ENCODE measurements around the gene MS4A18.

Gene MS4A18

DNA sequence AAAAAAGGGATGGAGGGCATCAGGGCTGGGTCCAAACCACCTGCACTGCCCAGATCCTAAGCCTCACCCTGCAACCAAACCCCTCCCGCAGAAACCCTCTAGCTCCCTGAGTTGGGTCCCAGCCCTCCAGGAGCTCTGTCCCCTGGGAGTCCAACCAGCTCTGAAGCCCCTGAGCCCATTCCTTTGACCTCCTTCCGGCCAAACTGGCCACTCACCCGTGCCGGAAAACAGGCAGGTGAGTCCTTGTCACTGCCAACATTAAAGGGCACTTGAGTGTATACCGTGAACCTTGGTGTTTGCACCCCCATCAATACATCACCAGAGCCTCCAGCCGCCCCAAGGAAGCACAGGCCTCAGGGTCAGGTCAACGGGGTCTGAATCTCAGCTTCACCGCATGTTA, 43.7 kb downstream of the MS4A18 start:
- no peak for DNase-seq (ENCODE audit: extremely low spot score)
- no peak for TF ChIP-seq CTCF (IDR thresholded peaks at IDR 0.05; ENCODE audit: control extremely low read depth, extremely low read depth, low read depth, missing control alignments)
- ChIA-PET POLR2A (no interaction called here), CTCF (interaction anchor here (1.0 to 11.0 kb wide), 6 partner anchors 8 to 129 kb away, joined by 3 to 268 read pairs (median 4); partner anchors contain the start of gene MS4A15)

DNA sequence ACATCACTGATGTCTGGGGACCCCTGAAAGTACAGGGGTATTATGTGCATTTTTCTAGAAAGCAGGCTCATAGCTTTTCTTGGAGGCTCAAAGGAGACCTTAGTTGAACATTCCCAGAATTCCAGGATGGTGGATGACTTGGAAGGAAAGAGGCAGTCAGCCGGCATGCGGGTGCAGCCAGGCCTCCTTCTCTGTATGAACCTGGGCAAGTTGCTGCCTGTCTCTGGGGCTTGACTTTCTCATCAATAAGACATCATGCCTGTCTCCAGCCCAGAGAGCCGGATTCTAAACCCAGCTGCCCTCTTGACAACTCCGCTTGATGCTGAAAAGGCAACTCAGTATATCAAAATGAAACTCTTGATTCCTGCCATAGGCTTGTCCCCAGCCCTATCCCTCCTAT, 44.8 kb downstream of the MS4A18 start:
- no peak for TF ChIP-seq CTCF (IDR thresholded peaks at IDR 0.05; ENCODE audit: control extremely low read depth, extremely low read depth, low read depth, missing control alignments)
- no peak for DNase-seq (ENCODE audit: extremely low spot score)
- CTCF ChIA-PET = interaction anchor here (1.0 to 11.0 kb wide), 6 partner anchors 7 to 617 kb away, joined by 3 to 268 read pairs (median 4); partner anchors contain the start of gene MS4A15
- POLR2A ChIA-PET = no interaction called here

GRCh38 chr11:60769811-60770210, 45.3 kb downstream of the MS4A18 start:
- CTCF ChIA-PET = interaction anchor here (1.0 to 11.0 kb wide), 6 partner anchors 7 to 616 kb away, joined by 3 to 268 read pairs (median 3); partner anchors contain the start of gene MS4A15
- POLR2A ChIA-PET = no interaction called here
- TF ChIP-seq CTCF (IDR thresholded peaks at IDR 0.05; ENCODE audit: control extremely low read depth, extremely low read depth, low read depth, missing control alignments) = no peak
- no peak for DNase-seq (ENCODE audit: extremely low spot score)

GRCh38 chr11:60771146-60771545, 46.6 kb downstream of the MS4A18 start:
- no peak for TF ChIP-seq CTCF (IDR thresholded peaks at IDR 0.05; ENCODE audit: control extremely low read depth, extremely low read depth, low read depth, missing control alignments)
- no peak for DNase-seq (ENCODE audit: extremely low spot score)
- POLR2A ChIA-PET = no interaction called here
- CTCF ChIA-PET = interaction anchor here (1.0 to 12.5 kb wide), 5 partner anchors 6 to 128 kb away, joined by 3 to 268 read pairs (median 5); partner anchors contain the start of gene MS4A15

GRCh38 chr11:60771879-60772525, 47.5 kb downstream of the MS4A18 start:
- ChIA-PET CTCF (interaction anchor here (1.0 to 12.5 kb wide), 10 partner anchors 7 to 128 kb away, joined by 3 to 268 read pairs (median 5); partner anchors contain the start of genes CCDC86 and MS4A15), POLR2A (no interaction called here)
- TF ChIP-seq CTCF (IDR thresholded peaks at IDR 0.05; ENCODE audit: control extremely low read depth, extremely low read depth, low read depth, missing control alignments) = no peak
- no peak for DNase-seq (ENCODE audit: extremely low spot score)

- CTCF ChIA-PET = interaction anchor here (1.2 to 12.5 kb wide), 8 partner anchors 8 to 127 kb away, joined by 3 to 268 read pairs (median 8); partner anchors contain the start of gene CCDC86
- POLR2A ChIA-PET = no interaction called here
Measured at GRCh38 chr11:60772666-60773065, 48.1 kb downstream of the MS4A18 start.

More at GRCh38 chr11:60772666-60773065, 48.1 kb downstream of the MS4A18 start:
- DNase-seq (ENCODE audit: extremely low spot score) = no peak
- TF ChIP-seq CTCF (IDR thresholded peaks at IDR 0.05; ENCODE audit: control extremely low read depth, extremely low read depth, low read depth, missing control alignments) = no peak

All from GM10248 (cell line).